Activated naive CD4-positive, alpha-beta T cell treated with Interleukin-2 at 50 U/mL for 16 hours (primary cell): ENCODE measurements around the gene PRKAA1.
"Not testable (repeated sequence)": the region's sequence is repeated elsewhere in the genome, so short reads cannot be mapped to it uniquely, and the experiment has no call there.

Source experiments
- DNase-seq: peaks from one replicate; pipeline ENCODE4 v3.0.0-alpha.2; 2020

PRKAA1 gene

DNA sequence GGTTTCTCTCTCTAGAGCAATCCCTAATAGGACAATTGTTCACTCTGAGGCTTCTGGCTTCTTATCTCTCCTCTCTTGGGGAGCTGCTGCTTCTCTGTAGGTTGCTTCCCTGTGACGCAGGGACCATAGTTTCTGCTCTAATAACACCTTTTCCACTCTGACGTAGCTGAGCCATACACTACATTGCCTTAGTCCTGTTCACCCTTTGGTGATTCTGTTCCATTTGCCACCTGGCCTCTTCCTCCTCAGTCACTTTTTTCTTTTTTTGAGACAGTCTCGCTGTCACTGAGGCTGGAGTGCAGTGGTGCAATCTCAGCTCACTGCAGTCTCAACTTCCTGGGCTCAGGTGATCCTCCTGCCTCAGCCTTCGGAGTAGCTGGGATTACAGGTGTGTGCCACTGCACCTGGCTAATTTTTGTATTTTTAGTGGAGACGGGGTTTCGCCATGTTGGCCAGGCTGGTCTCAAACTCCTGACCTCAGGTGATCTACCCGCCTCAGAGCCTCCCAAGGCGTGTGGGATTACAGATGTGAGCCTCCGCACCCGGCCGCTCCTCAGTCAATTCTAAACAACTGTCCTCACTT lies 27.4 kb upstream of the PRKAA1 start:
- not testable (repeated sequence) for DNase-seq

DNA sequence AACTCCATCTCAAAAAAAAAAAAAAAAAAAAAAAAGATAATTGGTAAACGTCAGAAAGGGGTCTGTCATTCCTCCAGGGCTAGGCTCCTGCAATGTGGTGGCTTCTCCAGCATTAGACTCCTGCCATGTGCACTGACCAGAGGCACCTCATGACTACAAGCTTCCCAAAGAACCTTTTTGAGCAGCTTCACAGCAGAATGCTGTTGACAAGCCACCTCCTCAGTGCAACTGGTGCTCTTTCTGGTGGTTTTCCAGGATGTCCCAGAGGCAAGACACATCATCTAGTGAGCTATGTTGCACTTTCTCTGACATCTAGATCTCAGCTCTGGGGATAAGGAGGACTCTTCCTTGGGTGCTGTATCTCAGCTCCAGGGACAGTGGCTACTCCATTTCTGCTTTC lies 25.3 kb upstream of the PRKAA1 start:
- DNase-seq: no peak

DNA sequence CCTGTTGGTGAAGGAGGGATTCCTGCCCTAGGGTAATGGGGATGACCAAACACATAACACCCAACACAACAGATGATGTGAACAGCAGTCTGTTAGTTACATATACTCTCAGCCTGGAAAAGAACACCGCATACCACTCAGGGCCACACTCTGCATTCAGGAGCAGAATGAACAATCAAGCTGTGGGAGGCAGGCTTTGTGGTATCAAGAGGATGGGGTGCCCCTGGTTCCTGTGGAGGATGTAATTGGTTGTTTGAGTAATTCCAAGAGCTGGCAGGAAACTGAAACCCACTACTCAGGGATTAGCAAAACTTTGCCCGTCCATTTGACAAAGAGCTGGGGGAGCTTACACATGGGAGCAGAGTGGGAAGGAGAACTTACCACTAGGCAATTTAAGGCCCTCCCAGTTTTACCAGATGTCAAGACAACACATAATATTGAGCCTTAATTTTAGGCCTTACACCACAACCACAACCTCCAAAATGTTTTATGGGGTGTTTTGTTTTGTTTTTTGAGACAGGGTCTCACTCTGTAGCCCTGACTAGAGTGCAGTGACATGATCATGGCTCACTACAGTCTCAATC lies 15.6 kb upstream of the PRKAA1 start:
- peak; percentile 34 for DNase-seq

DNA sequence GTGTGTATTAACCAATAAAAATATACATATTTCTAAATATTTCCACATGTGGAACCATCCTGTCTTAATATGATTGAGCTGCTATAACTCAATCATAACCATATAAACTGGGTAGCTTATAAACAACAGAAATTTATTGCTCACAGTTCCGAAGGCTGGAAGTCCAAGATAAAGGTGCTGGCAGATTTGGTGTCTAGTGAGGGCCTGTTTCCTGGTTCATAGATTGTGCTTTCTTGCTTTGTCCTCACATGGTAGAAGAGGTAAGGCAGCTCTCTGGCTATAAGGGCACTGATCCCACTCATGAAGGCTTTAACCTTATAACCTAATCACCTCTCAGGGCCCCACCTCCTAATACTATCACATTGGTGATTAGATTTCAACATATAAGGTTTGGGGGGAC lies 14.0 kb upstream of the PRKAA1 start:
- no peak for DNase-seq

DNA sequence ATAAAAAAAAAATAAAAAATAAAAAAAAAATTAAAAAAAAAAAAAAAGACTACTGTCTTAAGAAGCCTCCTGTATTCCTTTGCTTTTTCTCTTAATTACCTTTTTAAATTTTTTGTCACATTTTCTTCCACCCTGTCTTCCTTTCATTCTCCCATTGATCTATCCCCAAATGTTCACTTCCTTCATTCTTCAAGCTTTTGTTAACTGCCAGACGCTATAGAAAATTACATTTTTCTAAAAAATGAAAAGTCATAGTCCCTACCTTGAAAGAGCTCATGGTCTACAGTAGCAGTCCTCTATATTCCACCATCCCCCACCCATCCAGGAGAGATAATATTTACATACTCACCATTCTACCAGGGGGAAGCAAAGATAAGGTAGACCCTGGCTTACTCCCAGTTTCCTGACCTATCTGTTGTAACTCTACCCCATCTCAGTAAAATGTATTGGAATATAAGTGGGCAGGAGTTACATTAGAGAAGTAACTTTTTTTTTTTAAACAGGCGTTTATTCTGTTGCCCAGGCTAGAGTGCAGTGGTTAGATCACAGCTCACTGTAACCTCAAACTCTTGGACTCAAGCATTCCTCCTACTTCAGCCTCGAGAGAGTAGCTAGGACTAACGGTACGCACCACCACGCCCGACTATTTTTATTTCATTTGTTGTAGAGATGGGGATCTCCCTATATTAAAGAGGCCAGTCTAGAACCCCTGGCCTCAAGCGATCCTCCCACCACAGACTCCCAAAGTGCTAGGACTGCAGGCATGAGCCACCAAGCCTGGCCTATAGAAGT lies 3.8 kb upstream of the PRKAA1 start:
- DNase-seq: no peak

DNA sequence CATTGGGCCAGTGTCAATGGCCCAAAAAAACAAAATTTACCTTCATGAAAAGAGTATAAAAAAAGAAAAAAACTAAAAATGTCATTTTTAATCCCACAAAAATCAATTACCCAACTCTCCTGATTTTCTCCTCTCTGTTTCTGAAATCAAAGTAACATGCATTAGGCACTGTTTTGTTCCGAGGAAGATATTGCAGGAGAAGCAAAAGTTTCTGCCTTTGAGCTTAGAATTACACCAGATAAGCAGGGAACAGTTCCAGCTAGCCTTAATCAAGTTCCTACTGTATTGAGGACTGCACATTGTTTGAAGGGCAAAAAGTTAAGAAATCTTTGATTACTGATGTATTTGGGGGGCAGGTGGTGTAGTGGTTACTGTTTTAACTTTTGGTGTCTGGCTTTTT lies 1.1 kb upstream of the PRKAA1 start:
- DNase-seq: no peak

DNA sequence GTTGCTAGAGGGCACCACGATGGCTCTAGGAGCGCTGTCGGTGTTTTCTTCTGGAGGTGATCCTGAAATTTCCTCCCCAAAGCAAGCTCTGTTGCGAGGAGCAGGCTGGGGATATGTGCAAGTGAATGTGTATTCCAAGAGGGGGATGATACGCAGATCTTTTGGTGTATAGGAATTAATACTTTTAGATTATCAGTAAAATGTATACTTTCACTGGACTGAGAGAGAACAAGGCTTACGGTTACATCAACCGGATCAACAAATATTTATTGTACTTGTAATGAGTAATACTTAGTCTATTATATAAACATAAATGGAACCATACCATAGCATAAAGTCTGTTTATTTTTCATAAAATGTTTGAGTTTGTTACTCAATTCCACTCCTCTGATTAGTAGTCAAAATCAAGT lies 632 bp upstream of the PRKAA1 start:
- DNase-seq: no peak

DNA sequence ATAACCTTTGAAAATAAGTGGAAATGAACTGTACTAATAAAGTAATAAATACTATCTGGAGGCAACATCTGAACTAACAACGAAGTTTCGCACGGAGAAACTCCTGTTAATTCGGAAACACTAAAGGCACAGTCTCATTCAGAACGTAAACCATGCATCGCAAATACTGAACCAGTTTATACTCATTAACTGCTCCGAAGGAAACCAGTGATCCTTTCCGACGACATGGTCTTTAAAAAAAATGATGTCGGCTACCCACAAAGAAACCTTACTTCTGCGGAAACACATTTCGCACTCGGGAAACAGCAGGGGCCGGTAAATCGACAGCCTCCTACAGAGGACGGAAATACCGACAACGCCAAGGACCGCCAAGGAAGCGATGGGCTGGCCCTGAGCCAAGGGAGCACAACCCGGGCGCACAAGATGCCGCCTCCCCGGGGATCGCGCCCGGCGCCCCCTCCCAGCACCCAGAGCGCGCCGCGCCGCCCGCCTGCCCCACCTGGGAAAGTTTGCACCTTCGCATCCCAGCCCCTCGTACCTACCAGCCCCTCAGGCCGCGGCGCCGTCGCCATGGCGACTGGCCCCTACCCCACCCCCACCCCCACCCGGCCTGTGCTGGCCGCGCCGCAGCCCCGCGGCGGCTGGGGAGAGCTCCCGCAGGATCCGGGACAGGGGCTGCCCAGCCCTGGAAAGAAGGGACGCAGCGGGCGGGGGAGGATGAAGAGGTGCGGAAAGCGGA lies 732 bp downstream of the PRKAA1 start:
- peak; percentile 78 for DNase-seq

DNA sequence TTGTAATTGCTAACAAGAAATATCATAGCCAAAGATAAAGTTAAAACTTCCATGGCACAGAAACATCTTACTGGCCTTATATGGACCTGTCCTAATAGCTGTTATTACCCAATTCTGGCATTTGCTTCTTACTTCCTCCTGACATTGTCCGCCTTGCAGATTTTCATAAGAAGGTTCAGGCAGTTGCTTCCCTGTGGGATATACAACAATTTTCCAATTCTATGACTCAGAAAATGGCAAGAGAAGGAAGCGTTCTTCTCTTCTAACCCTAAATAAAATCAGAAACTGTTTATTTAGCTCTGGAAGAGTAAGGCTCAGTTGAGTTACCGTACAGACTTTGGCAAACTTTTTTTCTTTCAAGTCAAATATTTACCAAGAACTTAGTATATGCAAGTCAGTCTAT lies 1.7 kb downstream of the PRKAA1 start:
- no peak for DNase-seq

DNA sequence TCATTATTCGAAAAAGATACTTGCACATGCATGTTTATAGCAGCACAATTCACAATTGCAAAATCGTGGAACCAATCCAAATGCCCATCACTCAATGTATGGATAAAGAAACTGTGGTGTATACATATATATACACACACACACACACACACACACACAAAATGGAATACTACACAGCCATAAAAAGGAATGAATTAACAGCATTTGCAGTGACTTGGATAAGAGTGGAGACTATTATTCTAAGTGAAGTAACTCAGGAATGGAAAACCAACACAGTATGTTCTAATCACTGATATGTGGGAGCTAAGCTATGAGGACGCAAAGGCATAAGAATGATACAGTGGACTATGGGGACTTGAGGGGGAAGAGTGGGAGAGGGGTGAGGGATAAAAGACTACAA lies 3.3 kb downstream of the PRKAA1 start:
- not testable (repeated sequence) for DNase-seq

DNA sequence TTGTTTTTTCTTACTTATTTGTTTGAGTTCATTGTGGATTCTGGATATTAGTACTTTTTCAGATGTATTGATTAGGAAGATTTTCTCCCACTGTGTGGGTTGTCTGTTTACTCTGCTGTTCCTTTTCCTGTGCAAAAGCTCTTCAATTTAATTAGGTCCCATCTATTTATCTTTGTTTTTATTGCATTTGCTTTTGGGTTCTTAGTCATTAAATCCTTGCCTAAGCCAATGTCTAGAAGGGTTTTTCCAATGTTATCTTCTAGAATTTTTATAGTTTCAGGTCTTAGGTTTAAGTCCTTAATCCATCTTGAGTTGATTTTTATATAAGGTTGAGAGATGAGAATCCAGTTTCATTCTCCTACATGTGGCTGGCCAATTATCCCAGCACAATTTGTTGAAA lies 3.8 kb downstream of the PRKAA1 start:
- DNase-seq: not testable (repeated sequence)

DNA sequence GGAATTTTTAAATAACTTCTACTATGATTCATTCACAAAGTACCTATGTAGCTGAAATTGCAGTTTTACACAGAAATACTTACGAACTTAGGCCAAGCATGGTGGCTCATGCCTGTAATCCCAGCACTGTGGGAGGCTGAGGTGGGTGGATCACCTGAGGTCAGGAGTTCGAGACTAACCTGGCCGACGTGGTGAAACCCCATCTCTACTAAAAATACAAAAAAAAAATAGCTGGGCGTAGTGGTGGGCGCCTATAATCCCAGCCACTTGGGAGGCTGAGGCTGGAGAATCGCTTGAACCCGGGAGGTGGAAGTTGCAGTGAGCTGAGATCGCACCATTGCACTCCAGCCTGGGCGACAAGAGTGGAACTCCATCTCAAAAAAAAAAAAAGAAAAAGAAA lies 5.5 kb downstream of the PRKAA1 start:
- not testable (repeated sequence) for DNase-seq

DNA sequence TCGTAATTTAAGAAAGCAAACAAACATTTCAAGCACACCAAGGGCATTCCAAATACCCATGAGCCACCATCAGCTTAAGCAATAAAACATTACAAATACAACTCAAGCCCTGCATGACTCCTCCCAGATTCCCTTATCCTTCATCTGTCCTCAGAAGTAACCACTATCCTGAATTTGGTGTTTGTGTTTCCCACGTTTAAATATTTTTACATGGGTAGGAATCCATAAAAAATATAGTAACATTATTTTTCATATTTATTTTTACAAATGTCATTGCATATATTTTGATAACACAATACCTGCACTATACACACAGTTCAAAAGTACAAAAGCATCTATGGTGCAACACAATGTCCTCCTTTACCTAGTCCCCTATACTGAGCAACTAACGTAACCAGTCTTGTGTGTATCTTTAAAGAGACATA lies 6.4 kb downstream of the PRKAA1 start:
- no peak for DNase-seq

DNA sequence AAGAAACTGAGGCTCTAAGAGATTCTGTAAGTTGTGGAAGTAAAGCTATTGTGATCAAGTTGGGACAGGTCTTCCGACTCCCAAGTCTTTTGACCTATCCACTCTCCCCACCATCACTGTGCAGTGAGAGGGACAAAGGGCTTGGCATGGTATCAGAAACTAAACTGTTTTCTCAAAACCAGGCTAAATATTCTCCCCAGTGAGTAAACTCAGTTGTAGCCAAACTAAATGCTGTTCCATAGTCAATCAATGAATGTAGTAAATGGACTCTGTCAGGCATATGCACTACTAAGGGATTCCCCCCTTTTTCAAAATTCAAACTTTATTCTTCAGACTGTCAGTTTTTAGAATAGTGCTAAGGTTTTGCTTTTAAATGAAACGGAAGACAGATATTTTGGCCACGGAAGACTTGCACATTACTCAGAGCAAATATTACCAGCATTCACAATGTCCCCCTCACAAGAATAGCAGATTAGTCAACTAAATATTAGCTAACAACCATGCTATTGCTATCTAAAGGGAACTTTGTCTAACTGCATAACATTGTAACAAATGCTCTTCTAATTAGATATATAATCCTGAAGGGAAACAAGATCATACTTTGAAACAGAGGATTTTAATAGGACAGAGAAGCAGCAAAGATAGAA lies 7.1 kb downstream of the PRKAA1 start:
- no peak for DNase-seq

DNA sequence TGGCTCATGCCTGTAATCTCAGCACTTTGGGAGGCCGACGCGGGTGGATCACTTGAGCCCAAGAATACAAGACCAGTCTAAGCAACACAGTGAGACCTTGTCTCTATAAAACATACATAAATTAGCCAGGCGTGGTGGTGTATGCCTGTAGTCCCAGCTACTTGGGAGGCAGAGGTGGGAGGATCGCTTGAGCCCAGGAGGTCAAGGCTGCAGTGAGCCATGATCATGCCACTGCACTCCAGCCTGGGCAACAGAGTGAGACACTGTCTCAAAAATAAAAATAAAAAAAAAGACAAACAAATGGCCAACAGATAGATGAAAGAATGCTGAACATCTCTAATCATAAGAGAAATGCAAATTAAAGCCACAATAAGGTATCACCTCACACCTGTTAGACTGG lies 9.2 kb downstream of the PRKAA1 start:
- not testable (repeated sequence) for DNase-seq

DNA sequence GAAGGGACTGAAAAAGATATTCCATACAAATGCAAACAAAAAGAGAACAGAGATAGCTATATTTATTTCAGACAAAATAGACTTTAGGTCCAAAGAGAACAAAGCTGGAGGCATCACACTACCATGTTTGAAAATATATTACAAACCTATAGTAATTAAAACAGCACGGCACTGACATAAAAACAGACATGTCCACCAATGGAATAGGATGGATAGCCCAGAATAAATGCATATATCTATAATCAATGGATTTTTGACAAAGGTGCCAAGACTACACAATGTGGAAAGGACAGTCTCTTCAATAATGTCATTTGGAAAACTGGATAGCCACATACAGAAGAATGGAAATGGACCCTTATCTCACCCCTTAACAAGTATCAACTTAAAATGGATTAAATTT lies 10.2 kb downstream of the PRKAA1 start:
- DNase-seq: no peak

DNA sequence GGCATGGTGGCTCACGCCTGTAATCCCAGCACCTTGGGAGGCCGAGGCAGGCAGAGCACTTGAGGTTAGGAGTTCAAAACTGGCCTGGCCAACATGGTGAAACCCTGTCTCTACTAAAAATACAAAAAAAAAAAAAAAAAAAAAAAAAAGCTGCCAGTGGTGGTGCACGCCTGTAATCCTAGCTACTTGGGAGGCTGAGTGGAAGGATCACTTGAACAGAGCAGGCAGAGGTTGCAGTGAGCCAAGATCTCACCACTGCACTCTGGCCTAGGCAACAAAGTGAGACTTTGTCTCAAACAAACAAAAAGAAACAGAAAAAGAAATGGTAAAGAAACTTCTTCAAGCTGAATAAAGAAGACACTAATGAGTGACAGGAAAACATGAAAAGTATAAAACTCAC lies 11.5 kb downstream of the PRKAA1 start:
- not testable (repeated sequence) for DNase-seq

DNA sequence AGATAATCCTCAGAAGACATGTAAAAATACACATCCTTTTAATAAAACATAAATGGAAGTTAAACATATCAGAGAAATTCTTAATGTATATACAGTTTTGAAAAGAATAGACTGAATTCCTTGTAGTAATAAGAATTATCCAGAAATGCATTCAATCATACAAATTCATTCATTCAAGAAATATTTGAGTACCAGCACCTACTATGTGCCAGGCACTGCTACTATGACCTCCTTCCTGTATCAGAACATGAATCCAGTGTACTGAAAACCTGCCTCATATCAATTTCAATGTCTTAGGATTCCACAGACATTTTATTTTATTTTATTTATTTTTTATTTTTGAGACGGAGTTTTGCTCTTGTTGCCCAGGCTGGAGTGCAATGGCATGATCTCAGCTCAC lies 13.3 kb downstream of the PRKAA1 start:
- no peak for DNase-seq

DNA sequence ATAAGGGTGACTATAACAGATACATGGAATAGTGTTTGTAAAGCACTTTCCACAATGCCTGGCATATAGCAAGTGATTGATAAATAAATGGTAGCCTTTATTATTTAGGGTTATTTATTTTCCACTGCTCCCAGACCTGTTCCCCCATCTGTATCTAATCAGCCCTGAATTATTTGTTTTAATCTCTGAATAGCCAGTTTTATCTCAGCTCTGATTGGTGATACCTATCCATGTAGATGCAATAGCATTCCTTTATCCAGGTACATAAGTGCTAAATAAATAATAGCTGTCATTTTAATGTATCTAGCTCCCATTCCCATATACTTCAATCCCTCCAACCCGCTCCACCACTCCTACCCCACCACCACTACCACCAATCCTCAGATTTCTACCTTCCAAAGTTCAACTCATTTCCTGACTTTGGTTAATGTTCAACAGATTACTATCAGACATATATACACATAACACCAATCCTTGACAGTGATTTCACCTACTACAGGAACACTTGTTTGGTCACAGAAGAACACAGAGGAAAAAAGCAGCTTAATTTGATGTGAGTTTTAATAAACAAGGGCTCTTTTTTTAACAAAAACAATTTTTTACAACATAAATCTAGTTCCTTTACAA lies 14.0 kb downstream of the PRKAA1 start:
- no peak for DNase-seq

DNA sequence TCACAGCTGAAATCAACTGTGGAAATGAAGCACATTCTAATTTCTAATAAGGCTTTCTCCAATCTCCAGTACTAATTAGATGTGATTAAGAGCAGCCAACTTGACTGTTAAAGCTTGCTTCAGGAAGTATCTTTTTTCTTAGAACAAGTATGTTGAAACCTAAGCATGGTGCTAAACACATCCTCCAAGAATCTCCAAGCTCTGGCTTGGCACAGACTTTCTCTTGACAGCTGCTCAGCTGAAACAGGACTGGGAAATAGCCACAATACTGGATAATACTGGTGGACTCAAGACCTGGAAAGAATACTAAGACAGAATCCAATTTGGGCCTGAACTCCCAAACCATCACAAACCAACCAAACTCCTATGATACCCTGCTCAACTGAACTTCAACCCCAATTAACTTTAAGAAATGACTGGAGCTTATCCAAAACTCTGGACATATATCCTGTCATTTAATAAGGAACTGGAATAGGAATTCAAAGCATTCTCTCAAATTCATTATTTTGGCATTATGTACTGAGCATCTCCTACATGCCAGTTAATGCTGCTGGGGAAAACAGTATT lies 16.2 kb downstream of the PRKAA1 start:
- no peak for DNase-seq

DNA sequence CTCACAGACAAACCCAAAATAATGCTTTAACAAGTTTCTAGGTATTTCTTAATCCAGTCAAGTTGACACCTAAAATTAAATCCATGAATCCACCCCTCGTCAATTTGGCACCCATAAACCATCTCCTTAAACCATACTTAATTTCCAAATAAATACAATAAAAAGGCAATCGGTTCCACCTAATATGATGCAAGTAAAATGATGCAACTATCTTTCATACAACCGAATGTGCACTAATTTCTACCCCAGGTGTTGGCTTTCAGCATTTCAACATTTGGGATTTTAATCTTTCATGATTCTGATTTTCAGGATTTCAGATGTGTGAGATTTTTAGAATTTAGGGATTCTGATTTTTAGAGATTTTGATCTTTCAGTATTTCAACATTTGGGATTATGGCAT lies 17.3 kb downstream of the PRKAA1 start:
- no peak for DNase-seq

DNA sequence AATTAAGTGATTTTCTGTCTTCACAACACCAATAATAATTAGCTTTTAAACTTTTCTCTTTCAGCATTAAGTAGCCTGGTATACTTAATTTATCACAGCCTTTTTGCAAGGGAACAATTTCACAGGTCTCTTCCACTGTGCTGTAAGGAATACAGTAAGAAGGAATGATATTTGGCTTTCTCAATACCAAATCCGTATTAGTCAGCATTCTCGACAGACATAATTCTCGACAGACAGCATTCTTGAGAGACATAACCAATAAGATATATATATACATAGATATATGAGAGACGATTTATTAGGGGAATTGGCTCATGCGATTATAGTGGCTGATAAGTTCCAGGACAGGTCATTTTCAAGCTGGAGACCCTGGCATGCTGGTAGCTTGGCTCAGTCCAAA lies 18.0 kb downstream of the PRKAA1 start:
- no peak for DNase-seq
